T1000 (cell line): Measurements from ENCODE around the gene THADA.

Experiments used
- DNase-seq: peaks from one replicate; lab custom pipeline; 2025; ENCODE audit warnings: mixed read lengths; lab: John Stamatoyannopoulos, UW

Gene THADA

DNA sequence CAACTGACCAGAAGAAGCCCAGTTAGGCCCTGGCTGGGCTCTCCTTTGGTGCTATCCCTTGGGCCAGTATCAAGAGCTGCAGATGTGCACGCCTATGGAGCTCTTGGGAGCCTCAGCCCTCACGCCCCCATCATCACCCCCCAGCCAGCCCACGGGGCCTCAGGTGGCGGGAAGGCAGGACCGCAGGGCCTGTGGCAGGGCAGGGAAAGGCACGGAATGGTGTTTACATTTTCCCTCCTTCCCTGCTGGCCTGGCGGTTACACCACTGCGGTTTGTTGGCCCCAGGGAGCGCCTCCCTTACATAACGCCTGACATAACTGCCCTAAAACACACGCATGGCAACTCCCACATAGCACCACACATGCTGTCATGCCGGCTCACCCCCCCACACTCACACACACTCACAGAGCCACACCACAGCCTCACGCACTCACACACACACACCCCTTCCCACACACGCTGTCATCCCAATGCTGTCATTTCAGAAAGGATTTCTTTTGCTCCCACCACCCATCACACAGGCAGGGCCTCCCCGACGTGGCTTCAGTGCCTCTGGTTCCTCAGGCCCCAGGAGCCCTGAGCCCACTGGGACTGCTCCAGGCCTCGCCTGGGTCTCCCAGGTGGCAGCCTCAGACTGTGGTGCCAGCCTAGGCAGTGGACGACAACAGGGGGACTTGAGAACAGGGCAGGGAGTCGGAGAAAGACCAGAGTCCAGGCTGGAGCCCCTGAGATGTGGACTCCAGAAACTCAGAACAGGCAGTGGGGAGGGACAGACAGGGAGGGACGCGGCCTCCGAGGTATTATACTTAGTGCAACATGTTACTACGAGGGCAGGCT is 385.2 kb downstream of the THADA start:
- no peak for DNase-seq

- no peak for DNase-seq
These were observed 385.7 kb downstream of the THADA start for GRCh38 chr2:43210125-43210466.

DNA sequence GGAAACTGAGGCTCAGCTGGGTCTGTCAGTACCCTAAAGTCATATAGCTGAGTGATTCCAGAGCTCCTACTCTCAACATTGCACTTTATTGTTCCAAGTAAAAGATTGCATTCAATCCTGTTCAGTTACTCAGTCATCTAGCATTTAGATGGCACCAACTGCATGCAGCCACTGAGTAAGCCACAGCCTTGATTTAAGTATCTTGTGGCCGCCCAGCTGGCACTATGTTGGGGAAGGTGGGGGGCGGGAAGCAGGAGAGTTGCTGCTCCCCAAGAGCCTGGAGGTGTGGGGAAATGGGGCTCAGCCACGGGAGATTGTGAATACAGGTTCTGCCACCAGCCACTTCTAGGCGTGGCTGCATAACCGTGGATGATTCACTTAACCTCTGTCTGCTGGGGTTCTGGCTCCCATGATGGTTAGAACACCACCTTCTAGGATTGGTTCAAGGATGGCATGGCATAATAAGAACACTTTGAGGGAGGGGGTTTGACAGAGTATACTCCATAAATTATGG is 386.6 kb downstream of the THADA start:
- no peak for DNase-seq

- no peak for DNase-seq
These were observed 388.1 kb downstream of the THADA start for GRCh38 chr2:43207553-43208300.

DNA sequence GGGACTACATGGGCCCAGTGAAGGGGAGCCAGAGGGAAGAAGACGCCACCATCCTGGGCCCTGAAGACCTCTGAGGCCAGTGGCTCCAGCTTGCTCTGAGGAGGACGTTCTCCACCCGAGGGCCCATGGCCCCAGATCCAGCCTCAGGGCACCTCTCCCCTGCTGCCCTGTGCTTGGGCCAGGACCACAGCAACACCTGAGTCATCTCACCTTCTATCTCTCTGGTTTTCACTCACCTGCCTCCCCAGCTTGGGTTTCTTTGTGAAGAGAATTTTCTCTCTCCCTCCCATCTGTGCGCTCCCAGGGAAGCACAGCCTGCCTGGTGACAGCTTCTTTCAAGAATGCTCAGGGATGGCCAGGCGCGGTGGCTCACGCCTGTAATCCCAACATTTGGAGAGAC is 389.2 kb downstream of the THADA start:
- DNase-seq = no peak

DNA sequence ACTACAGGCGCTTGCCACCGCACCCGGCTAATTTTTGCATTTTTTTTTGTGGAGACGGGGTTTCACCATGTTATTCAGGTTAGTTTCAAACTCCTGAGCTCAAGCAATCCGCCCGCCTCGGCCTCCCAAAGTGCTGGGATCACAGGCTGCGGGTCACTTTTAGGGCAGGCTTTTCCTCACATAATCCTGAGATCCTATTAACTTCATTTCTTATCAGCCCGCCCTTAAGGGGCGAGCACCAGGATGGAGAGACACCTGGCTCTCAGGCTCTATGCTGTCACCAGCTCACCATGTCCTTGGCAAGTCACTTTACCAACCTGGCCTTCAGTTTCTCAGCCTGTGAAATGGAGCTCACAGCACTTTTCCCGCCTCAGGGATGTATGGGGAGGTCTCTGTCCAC is 392.5 kb downstream of the THADA start:
- DNase-seq = no peak

GRCh38 chr2:43202289-43202688 is 393.5 kb downstream of the THADA start:
- DNase-seq = no peak

DNA sequence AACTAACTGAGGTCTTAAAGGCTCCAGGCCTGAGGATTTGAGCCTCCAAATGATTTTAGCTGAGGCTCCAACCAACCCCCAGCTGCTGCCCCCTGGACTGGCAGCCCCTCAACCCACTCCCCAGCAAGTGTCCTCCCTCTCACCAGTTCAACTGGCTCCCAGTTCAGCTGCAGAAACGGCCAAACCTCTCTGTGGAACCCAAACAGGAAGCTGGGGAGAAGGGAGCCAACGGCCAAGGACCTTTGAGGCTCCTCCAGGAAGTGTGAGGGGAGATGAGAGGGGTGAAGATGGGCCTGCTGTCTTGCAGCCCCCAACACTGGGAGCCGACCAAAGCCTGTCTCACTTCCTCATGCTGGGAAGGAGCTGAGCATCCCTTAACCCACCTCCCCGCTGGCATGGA is 394.3 kb downstream of the THADA start:
- DNase-seq = no peak

GRCh38 chr2:43201016-43201415 is 394.8 kb downstream of the THADA start:
- no peak for DNase-seq

- DNase-seq = no peak
These were observed 396.0 kb downstream of the THADA start for GRCh38 chr2:43199492-43200488.

- DNase-seq = no peak
These were observed 397.6 kb downstream of the THADA start for GRCh38 chr2:43198263-43198662.

DNA sequence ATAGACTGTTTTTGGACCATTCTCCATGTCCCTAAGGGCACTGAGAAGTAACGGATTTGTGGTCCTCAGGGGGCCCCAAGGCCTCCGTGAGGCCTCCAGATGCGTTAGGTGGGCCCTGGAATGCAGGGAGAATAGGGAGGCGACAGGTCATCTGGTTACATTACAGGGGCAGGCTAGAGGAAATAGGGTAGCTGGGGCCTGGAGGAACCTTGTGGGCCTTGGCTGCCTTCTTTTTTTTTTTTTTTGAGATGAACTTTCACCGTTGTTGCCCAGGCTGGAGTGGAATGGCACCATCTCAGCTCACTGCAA is 398.3 kb downstream of the THADA start:
- DNase-seq = no peak

DNA sequence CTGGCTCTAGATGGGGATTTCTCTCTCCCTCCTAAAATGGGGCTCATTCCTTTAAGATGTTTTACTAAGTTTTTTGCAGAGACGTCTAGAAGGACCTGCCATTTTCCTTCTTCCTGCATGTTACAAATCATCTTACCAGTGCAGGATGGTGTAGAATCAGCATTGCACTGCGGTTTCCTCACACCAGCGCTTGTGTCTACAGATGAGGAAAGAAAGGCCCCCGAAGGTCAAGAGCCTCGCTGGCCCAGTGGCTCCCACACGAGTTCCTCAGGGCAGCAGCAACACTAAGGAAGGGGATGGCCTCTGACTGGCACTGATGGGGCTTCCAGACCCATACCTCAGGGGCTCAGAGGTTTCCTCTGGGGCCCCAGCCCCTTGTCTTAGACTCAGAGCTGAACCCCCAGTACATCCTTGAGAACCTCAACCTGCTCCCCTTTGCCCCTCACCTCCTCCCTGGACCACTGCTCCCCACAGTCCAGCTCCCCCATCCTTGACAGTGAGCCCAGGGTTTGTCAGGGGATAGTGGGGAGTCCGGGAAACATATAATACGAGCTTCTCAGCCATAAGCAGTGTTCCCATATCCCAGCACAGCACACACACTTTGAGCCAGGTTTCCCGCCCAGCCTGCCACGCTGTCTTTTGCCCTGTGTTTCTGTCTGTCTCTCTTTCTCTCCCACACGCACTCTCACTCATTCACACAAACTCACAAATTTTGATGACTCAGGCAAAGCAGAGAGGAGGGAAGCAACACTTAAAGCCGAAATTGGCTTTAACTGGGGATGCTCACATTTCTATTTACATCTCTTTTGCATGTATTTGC is 398.9 kb downstream of the THADA start:
- DNase-seq = no peak

- no peak for DNase-seq
These were observed 401.5 kb downstream of the THADA start for GRCh38 chr2:43194121-43194869.

DNA sequence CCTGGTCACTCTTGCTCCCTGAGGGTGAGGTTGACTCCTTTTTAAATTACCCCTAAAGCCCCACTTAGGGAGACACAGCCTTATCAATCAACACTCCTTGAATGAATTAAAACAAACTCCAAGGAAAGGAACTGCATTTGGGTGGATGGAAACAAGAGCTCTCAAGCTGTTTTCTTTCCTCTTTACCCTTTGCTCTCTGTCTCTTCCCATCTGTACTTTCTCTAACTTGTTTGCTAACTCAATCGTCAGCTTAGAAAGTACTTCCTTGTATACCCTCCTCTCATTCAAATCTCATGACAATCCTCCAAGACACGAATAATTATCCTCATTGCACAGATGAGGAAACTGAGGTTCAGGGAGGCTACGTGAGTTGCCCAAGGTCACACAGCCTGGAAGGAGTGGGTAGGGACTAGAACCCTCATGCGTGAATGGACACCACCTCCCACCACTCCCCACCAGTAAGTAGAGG is 402.2 kb downstream of the THADA start:
- no peak for DNase-seq

GRCh38 chr2:43192744-43193651 is 402.8 kb downstream of the THADA start:
- DNase-seq = no peak

DNA sequence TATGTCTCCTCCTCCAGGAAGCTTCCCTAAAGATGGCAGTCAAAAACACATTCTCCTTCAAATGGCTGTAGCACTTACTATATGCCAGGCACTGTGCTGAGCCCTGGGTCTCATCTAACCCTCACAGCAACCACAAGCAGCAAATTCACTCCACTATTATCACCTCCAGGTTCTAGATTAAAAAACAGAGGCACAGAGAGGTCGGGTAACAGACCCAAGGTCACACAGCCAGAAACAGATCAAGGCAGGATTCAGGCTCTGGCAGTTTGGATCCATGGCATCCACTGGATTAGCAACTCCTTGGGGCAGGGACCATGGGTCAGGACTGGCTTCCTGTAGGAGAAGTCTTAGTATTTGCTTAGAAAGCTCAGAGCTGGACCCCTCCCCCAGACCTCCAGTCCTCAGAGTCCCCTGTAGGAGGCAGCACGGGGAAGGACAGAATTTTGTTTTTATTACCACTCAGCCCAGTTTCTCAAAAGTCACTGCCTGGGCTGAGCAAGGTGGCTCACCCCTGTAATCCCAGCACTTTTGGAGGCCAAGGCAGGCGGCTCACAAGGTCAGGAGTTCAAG is 403.8 kb downstream of the THADA start:
- DNase-seq = no peak

DNA sequence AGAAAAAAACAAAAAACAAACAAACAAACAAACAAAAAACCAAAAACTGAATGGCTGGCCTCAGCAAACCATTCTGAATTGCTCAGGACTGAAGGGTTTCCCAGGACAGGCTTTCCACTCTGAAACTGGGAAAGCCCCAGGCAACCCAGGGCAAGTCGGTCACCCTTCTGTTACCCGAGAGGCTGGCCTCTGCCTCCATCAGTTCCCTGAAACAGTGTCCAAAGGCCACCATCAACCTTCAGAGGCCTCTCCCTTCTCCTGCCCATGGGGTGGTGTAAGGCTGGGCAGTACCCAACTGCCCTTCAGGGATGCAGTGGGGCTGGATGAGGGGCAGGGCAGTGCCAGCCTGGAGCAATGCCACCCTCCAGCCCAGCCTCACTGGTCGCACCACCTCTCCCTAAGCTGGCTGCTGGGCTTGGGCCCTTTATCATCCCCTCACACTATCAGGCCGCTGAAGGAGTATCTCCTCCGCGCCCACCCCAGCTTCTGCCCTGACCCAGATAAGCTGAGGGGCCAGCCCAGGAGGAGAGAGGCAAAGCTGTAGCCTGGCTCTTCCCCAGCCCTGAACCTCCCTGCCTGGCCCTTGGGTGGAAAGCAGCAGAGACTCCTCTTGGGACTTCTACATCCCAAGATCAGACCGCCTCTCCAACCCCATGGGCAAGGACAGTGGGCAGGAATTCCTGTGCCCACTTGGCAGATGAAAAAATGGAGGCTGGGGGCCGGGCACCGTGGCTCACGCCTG is 405.4 kb downstream of the THADA start:
- DNase-seq = no peak
